ENCODE results near the gene ZGRF1.

- TF ChIP-seq TARDBP (IDR thresholded peaks at IDR 0.05) (no peak), BHLHE40 (IDR thresholded peaks at IDR 0.05; ENCODE audit: borderline replicate concordance) (no peak), ZNF384 (IDR thresholded peaks at IDR 0.05) (no peak), FOXK2 (IDR thresholded peaks at IDR 0.05) (no peak), FOXA1 (IDR thresholded peaks at IDR 0.05) (no peak), NFRKB (IDR thresholded peaks at IDR 0.05) (no peak), HDGF (IDR thresholded peaks at IDR 0.05; ENCODE audit: borderline replicate concordance) (no peak), SUZ12 (IDR thresholded peaks at IDR 0.05) (no peak), CTBP1 (IDR thresholded peaks at IDR 0.05; ENCODE audit: borderline replicate concordance) (no peak), SP1 (IDR thresholded peaks at IDR 0.05) (no peak), PKNOX1 (IDR thresholded peaks at IDR 0.05) (no peak), L3MBTL2 (conservative IDR thresholded peaks at IDR 0.05) (no peak), ARNT (IDR thresholded peaks at IDR 0.05) (no peak)
Measured at GRCh38 chr4:112560084-112560483, 76.6 kb downstream of the ZGRF1 start.

All from HEK293T (cell line).